ENCODE measurements around the gene CGREF1.

The CGREF1 gene, protein sequence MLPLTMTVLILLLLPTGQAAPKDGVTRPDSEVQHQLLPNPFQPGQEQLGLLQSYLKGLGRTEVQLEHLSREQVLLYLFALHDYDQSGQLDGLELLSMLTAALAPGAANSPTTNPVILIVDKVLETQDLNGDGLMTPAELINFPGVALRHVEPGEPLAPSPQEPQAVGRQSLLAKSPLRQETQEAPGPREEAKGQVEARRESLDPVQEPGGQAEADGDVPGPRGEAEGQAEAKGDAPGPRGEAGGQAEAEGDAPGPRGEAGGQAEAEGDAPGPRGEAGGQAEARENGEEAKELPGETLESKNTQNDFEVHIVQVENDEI

DNA sequence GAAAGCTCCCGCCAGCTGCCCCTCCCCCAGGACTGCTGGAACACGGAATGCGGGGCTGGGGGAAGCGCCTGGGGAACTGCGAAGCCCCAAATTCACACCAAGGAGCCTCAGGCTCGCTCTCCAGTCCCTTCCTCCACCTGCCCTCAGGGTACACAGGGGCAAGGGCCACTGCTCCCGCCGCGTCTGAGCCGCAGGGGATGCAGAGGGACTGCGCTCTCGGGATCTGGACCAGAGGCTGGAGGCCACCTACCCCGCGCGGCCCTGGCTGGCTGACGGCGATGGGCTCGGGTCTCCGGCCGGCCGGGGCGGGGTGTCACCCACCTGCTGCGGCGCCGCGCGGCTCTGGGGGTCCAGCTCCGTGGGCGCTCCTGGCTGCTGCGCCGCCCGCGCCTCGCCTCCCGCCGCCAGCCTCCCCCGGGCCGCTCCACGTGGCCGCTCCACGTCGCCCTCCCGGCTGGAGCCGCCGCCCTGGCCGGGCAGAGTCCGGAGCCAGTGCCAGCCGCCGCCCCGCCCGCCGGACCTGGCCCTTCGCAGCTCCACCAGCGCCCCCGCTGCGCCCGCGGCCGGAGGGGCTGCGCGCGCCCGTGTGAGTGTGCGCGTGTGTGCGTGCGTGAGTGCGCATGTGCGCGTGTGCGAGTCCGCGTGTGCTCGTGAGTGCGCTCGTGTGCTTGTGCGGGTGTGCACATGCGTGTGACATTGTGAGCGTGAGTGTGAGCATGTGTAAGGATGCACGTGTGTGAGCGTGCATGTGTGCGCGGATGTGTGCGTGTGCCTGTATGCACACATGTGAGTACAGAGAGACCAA lies at the start of gene CGREF1:
Gene CGREF1, minus strand, starts transcription at position 604 of the 805 bp plus-strand sequence. CDS start 14,762 bp downstream, outside the sequence.
- DNase-seq = no peak

DNA sequence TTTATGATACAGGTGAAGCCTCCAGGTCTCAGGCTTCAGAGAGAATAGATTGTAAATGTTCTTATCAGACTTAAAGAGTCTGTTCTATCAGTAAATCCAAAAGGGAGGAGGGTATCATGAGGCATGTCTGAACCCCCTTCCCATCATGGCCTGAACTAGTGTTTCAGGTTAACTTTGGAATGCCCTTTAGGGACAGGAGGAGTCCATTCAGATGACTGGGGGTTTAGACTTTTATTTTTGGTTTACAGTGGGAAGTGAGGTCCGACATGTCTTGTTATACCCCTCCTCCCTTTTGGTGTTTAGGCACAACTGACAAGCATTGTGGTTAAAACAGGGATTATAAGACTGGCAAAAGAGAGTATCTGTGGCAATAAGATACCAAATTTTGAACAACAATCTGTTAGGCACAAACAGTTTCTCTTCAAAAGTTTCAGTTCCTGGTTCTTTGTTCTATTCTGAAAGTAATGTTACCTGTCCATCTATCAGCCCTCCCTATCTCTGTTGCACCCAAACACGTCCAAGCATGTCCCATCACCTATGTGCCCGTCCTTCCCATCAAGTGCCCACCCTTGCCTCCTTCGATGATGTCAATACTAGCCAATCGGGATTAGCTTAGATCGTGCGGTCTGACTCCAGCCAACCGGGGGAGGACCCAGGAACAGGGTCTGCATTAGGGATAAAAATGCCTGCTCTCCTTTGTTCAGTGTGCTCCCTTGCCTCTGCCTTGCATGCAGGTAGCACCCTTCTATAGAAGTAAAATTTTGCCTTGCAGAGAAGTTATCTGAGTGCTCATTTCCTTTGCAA lies 46.2 kb upstream of the CGREF1 start:
- DNase-seq = no peak

DNA sequence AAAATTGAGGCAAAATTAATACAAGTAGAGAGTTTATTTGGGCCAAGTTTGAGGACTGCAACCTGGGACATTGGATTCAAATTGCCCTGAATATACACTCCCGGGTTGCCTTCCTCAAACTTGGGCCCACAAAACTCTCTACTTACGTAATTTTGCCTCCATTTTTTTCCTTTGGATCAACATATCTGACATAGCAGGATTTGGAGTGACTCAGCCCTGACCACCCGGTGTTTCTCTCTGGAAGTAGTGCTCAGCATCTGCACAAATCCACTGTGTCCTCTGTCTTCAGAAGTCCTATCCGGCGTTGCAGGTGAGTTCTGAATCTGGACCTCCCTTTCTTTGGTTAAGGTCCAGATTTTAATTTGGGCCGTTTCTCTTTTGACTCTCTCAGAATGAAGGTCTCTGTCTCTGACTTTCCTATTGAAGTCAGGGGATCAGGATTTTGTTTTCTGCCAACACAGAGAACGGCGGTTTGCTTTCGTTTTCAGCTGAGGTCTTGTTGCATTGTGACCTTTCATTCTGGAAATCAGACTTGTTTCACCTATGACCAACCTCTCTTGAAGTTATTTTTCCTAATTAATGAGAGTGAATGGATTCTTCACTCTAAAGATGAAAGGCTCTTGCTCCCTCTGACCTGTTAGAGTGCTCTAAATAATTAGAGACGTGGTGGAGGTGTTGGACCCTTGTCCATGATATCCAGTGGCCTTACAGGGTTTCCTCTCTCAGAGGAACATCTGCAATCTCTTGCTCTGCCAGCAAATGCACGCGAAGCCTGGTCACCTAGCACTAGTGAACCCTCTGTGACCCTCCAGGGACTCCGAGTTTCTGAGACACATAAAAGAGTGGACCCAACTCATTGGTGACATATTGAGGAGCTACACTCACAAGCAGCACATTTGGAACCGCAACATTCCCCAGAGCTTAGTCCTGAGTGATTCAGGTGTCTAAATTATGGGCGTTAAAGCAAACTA lies 43.5 kb upstream of the CGREF1 start:
- DNase-seq = no peak

DNA sequence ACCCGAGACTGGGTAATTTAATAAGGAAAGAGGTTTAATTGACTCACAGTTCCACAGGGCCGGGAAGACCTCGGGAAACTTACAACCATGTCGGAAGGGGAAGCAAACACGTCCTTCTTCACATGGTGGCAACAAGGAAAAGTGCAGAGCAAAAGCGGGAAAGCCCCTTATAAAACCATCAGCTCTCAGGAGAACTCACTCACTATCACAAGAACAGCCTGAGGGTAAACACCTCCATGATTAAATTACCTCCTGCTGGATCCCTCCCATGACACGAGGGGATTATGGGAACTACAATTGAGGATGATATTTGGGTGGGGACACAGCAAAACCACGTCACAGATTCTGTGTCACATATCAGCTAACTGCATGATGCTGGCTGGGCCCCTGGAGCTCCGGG lies 41.3 kb upstream of the CGREF1 start:
- no peak for DNase-seq

DNA sequence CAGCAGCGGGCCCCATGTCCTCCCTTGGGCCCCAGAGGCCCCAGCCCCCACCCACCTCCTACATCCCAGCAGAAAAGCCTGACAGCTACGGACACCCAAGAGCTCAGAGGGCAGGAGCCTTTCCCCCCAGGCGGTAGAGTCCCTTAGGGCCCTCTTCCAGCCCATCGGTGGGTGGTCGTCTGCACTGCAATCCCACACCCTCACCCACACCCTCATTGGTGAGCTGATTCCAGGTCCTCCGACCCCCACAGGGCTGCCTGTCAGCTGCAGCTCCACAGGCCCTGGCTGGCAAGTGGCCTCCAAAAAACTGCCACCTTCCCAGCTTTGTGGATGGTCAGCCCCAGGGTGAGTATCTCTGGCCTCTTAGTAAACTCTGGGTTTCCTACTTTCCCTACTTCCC lies 40.3 kb upstream of the CGREF1 start:
- no peak for DNase-seq

DNA sequence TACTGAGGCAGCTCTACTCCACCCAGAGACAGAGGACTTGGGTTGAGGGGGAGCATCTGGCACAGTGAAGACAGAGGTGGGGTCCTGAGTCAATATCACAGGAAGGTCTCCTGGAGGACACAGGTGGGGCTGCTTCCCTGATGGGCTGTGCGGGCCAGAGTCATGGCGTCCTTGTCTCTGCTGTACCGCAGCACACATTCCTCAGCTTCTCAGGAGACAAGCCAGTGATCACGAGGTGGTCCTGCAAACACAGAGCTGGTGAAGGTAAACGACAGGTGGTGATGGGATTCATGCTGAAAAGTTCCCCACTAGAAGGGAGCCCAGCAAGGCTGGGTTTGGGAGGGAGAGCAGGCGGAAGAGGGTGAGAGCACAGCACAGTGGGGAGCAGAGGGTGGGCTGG lies 39.5 kb upstream of the CGREF1 start:
- no peak for DNase-seq

DNA sequence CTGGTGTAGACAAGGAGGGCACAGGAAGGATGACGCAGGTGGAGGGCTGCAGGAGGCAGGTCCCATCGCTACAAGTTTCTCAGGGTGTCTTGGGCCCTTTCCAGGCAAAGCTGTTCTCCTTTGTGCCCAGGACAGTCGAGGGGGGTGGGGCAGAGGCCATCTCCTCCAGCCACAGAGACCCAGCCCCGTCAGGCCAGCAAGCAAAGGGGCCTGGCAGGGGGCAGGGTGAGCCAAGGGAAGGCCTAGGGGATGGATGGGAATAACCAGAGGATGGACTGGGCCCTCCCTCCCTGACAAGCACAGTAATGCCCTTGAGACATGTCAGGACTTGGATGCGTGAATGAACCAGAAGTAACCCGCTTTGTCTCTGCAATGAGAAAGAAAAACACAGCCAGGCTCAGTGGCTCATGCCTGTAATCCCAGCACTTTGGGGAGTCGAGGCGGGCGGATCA lies 36.2 kb upstream of the CGREF1 start:
- no peak for DNase-seq

DNA sequence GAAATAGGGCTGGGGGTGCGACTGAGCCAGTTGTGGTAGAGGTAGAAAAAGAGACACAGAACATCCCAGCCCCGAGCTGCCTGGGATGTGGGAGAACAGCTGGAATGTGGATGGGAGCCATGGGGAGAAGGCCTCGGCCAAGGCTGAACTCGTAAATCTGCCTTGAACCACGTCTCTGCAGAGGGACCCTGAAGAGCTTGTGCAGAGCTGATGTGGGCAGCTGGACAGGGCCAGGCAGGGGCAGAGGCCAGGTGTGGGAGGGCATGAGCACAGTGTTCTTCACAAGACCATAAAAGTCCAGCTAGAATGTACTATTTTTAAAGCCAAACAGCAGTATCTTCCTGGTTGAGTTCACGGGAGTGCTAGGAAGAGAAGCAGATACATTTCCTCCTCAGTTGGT lies 35.6 kb upstream of the CGREF1 start:
- no peak for DNase-seq

DNA sequence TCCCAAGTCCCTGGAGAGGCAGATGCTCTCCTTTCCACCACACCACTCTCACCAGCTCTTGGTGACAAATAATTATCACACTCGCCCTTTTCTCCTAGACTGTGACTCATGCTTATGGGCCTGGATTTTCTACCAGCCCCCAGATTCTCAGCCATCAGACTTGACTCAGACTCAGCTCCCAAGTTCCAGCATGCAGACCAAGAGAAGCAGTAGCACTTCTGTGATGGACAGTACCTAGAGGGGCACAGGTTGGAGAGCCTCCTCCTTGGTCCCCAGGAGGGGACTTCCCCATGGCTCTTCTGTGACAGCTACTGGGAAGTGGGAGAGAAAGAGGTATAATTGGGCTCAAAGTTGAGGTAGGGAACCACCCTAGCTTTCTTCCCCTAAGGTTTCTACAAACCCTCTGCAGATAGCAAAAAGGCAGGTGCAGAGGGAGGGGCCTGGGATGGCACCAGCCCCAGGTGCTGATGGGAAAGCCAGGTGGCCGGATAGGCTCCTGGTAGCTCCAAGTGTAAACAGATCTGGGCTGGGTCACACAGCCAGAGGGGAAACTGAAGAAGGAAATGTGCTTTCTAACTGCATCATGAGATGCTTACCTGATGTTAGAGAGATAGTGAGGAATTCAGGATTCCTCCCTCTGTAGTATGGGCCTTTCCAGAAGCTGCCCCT lies 34.0 kb upstream of the CGREF1 start:
- DNase-seq = no peak

DNA sequence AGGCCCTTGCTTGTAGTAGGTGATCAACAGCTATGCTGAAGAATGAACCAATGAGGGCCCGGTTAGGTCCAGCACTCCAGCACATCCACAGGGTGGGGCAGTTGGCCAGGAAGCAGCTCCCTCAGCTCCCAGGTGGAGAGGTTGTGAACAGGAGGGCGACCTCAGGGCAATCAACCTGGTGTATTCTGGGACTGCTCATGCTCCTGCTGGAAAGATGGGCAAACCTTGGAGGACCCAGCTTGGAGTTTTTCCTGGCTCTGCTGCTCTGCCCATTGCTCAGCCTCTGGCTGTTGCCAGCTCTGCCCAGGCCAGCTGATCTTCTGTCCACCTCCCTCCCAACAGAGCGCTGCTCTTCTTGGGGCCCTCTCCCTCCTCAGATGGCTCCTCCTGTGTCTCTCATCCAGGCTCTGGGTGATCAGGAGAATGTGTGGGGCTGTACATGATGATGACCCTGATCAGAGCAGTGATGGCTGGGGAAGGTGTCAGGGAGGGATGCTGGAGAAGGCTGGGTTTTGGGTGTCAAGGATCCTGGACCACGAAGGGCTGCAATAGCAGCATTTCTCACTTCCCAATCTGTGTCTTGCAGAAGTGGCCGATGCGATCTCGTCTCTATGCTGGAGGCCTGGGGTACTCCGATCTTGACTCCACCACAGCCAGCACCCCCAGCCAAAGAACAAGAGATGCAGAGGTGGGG lies 33.3 kb upstream of the CGREF1 start:
- no peak for DNase-seq

DNA sequence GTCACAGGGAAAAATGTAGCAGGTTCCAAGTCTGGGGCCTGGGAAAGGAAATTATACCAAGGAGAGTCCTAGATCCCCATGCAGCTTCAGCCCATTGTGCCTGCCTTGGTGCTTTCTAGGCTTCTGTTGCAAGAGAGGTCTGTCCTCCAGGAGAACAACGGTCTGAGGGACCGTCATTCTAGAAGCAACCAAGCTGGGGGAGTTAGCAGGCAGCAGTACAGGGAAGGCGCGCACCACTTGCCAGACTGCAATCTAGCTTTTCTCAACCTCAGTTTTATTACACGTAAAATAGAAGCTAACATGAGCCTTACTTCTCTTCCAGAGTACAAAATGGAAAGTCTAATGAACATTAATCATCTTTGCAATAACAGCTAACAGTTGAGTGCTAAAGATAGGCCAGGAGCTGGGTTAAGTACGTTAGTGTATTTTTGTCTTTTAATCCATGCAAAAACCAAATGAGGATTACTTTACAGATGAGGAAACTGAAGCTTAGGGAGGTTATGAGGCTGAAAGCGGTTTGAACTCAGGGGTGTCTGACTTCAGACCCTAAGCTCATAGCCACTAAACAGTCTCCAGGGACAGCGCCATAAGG lies 31.8 kb upstream of the CGREF1 start:
- DNase-seq = no peak

DNA sequence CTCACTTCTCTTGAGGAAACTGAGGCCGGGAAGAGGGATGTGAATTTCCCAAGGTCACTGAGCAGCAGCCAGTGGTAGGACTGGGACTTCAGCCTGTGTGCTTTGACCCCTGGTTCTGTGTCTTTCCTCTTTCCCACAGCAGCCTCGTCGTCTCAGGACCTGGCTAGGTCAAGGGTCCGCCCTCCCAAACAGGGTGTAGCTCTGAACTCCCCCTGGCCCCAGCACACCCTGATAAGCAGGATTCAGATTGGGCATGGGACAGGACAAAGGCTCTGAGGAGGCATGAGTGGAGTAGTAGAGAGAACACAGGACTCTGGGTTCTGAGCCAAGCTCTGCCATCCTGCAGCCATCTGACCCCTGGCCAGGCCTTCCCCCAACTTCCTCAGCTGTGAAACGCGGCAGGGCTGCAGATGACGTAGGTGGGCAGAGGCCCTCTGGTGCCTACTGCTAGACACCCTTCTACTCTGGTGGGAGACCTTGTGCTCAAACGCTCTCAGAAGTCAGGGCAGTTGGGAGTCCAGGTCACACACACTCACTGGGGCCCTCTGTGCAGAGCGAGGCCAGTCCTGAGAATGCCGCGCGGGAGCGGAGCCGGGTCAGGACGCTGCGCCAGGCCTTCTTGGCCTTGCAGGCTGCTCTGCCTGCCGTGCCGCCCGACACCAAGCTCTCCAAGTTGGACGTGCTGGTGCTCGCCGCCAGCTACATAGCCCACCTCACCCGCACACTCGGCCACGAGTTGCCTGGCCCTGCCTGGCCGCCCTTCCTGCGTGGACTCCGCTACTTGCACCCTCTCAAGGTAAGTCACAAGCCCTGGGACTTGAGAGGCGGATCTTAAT lies 30.9 kb upstream of the CGREF1 start:
- no peak for DNase-seq

DNA sequence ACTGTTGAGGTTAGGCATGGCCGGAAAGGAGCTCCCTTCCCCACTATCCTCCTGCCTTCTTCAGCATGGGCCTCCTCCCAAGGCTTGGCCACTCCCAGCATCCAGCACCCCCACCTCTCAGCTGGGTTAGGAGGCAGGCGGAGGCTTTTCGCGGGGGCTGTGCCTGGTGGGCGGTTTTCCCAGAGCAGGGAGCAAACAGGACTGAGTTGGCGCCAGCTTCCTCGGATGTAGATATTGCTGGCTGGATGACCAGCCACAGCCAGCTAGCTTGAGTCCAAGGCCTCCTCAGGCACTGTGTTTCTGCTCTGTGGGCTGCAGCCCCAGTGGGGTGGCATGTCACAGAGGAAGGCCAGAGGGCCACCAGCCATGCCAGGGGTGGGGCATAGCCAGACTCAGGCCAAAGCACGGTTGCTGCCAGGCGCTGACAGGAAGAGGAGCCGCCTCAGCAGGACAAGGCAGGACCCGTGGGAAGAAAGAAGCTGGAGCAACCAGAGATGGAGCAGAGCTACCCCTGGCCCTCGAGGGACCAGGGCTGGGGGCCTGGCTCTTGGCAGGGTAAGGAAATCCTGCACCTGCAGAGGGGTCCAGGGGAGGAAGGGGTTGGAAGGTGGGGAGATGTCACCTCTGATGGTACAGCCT lies 30.0 kb upstream of the CGREF1 start, which contains the start of gene TCF23:
Gene TCF23, plus strand, starts transcription at position 204 of the 639 bp plus-strand sequence. Its CDS starts 130 bp downstream, at position 334.
- no peak for DNase-seq

DNA sequence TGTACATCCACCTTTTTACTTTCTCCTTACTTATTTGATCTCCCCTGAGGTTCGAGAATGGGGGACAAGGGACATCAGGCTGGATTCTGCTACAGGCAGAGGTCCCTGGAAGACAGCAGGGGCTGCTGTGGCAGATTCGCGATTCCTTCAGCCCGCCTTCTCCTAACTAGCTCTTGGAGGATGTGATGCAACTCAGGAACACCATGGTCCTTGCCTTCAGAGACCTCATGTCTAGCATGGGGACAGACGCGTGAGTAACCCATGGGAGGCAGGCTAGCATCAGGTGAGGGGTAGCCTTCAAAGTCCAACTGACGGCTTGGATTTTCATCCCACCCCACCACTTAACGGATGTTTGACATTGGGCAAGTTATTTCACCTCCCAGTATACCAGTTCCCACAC lies 29.0 kb upstream of the CGREF1 start:
- DNase-seq = no peak

DNA sequence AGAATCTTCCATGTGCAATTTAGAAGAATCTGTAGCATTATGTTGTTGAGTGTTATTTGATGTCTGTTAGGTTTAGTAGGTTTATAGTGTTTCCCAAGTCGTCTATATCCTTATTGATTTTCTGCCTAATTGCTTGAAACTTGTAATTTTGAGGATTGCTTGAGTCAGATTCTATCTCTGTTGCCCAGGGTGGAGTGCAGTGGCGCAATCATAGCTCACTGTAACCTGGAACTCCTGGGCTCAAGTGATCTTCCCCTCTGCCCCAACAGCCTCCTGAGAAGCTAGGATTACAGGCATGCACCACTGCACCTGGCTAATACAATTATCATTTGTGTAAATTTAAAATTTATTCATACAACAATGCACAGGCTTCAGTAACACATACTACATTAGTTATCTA lies 26.8 kb upstream of the CGREF1 start:
- DNase-seq = no peak

DNA sequence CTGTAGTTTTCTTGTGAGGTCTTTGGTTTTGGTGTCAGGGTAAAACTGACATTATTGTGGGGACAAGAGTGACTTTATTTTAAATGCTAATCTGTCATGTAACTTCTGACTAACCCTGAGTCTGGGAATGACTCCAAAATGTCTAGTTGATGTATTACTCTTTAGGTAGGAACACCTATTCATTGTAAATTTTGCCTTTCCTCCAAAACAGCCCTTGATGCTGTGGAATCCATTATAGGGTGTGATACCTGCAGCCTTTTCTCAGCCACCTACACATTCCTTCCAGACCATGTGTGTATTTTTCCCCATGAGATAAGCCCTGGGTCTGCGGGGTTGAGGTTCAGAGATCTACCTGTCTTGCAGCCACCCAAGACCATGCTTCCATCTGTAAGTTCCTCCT lies 24.4 kb upstream of the CGREF1 start:
- no peak for DNase-seq

DNA sequence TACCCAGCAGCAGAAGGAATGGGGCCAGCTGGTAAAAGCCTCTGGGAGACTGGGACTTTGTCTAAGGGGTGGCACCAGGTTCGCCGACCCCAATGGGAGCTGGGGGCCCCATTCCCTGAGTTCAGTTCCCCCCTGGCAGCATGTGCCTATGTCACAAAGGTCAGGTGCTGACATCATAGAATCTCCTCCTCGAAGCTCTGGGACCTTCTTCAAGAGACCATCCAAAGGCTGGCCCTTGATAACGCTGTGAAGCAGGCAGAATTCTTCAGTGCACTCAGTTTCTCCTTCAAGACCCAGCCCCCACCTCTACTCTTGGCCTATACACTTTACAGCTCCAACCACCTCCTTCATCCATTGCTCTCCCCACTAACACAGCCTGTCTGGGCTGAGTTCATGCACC lies 20.4 kb upstream of the CGREF1 start, which contains the start of gene PRR30:
Gene PRR30, minus strand, starts transcription at position 101 of the 400 bp plus-strand sequence. CDS start 1,081 bp downstream, outside the sequence.
- no peak for DNase-seq

DNA sequence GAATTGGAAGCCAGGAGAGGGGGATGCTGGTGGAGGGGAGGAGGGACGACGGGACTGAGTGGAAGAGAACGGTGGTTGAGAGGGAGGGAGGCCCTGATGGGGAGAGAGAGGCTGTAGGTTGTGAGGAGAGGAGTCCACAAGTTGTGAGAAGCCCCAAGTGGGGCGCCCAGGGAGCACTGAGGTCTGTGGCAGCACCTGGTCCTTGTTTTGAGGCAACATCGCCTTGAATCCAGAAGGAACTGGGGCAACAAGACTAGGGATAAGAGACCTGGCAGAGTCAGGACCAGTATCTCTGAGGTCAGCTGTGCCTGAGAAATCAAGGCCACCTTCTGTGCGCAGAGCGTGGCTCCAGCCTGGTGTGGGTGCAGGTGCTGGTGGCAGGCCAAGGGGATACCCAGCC lies 19.2 kb upstream of the CGREF1 start:
- no peak for DNase-seq

All from KG1 (cell line).